Measurements from ENCODE around the gene TJP3. TPM values are rescaled to one million over a fixed set of nuclear protein-coding genes. Genes with fewer than 3 reads are reported as not detected.
"Not testable (repeated sequence)": the region's sequence is repeated elsewhere in the genome, so short reads cannot be mapped to it uniquely, and the experiment has no call there.

The TJP3 gene
- total and polyA plus RNA-seq, 2 experiments from 2014 or later: 23.7 to 49.2 TPM

DNA sequence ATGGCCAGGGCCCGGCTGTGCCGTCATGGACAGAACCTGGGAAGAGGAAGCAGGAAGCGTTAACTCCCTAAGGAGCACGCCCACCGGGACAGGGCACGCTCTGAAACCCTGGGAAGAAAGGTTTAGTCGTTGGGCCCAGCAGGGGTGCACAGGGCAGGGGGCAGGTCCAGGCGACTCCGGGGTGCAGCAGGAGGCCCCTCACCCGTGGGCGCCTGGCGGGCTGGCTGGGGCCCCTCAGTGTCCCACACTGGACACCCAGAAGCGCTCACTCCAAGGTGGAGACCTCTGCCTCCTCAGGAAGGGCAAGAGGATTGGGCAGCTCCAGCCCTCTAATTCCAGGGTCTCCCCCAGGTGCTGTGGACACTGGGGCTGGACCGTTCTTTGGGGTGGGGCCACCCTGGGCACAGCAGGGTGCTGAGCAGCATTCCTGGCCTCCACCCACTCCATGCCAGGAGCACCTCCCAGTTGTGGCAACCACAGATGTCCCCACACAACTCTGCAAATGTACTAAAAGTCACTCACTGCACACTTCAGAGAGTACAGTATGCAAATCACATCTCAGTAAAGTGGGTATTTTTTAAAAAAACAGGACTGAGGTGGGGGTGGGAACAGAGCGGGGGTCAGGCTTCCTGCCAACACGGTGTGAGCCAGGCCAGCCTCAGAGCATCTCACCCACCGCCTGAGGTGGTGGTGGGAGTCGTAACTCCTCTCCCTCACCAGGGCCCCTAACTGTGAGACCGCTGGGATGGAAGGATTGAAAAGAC lies 43.1 kb upstream of the TJP3 start:
- H4K20me1 ChIP-seq (ENCODE audit: insufficient read depth, poor library complexity, severe bottlenecking): peaks cover 6% of the 10 kb centered on the region
- 97% methylated on average over 19 of the region's 19 CpGs for WGBS (ENCODE audit: low lambda C conversion rate, missing lambda C conversion rate)
- no peaks in the 10 kb centered on the region for H3K36me3 ChIP-seq (replicated peaks; ENCODE audit: insufficient read depth, low read depth)
- H3K79me2 ChIP-seq: peaks cover 3% of the 10 kb centered on the region
- H3K9me2 ChIP-seq (replicated peaks; ENCODE audit: insufficient read depth): no peaks in the 10 kb centered on the region
- DNase-seq (ENCODE audit: low spot score): no peak
- H3K9me3 ChIP-seq (ENCODE audit: low read depth): no peaks in the 10 kb centered on the region
- H3K27ac ChIP-seq: no peak overlapping the region
- H3K4me3 ChIP-seq: no peak overlapping the region
- H3K4me1 ChIP-seq (ENCODE audit: insufficient read depth): peaks cover 18% of the 10 kb centered on the region
- H2AFZ ChIP-seq: no peak overlapping the region
- no peaks in the 10 kb centered on the region for H3K27me3 ChIP-seq
- no peak overlapping the region for H3K4me2 ChIP-seq
- TF ChIP-seq CTCF (IDR thresholded peaks at IDR 0.05; ENCODE audit: poor library complexity): no peak

DNA sequence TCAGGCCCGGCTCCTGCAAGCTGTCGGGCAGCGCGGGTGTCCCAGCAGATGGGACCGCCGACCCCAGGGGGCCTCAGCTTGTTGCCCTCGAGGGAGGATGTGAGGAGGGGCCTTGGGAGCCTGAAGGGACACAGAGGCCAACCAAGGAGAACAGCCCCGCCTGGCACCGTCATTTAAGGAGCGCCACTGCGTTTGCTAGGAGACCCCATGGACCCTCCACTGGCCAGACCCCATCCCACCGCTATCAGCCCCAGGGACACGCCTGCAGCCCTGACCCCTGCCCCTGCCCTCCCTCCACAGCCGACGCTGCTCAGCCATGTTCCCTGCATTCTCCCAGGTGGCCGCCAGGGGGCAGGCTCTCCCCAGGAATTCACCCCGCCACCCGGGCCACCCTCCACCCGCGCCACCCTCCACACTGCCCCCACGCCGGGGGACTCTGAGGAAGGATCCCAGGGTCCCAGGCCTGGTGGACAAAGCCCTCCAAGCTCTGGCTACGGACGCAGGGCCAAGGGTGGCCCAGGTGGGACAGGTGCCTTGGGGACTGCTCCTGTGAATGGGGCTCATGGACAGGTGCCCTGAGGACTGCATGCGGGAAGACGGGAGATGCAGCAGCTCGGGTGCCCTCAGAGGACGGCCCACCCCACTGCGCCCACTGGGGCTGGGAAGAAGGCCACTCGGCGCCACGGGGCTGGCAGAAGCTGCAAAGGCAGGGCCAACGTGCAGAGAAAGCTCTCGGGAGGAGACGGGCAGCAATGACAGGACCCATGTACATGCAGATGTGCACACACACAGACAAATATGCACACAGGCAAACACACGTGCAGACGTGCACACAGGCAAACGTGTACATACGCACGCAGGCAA lies 42.3 kb upstream of the TJP3 start:
- Histone ChIP-seq H3K4me1 (ENCODE audit: insufficient read depth) (peaks cover 22% of the 10 kb centered on the region), H3K36me3 (replicated peaks; ENCODE audit: insufficient read depth, low read depth) (no peaks in the 10 kb centered on the region), H3K9me2 (replicated peaks; ENCODE audit: insufficient read depth) (no peaks in the 10 kb centered on the region), H3K79me2 (peaks cover 5% of the 10 kb centered on the region), H3K9me3 (ENCODE audit: low read depth) (no peaks in the 10 kb centered on the region), H2AFZ (no peak overlapping the region), H3K4me2 (no peak overlapping the region), H3K27me3 (no peaks in the 10 kb centered on the region), H4K20me1 (ENCODE audit: insufficient read depth, poor library complexity, severe bottlenecking) (peaks cover 6% of the 10 kb centered on the region), H3K27ac (no peak overlapping the region), H3K4me3 (no peak overlapping the region)
- TF ChIP-seq CTCF (IDR thresholded peaks at IDR 0.05; ENCODE audit: poor library complexity): peak; percentile 97
- TF ChIP-seq EZH2 (IDR thresholded peaks at IDR 0.05; ENCODE audit: borderline replicate concordance): no peak
- WGBS (ENCODE audit: low lambda C conversion rate, missing lambda C conversion rate): 66% methylated on average over 30 of the region's 40 CpGs
- DNase-seq (ENCODE audit: low spot score): peak; percentile 62

DNA sequence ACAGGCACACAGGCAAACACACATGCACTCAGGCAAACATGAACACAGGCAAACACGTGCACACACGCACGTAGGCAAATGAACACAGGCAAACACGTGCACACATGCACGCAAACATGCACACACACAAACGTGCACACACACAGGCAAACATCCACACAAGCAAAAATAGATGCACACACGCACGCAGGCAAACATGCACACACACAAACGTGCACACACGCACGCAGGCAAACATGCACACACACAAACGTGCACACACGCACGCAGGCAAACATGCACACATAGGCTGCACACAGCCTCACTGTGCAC lies 41.7 kb upstream of the TJP3 start:
- H3K4me1 ChIP-seq (ENCODE audit: insufficient read depth): peaks cover 27% of the 10 kb centered on the region
- WGBS (ENCODE audit: low lambda C conversion rate, missing lambda C conversion rate): 94% methylated on average over 14 of the region's 14 CpGs
- not testable (repeated sequence) for H3K27ac ChIP-seq; H2AFZ ChIP-seq; H4K20me1 ChIP-seq (ENCODE audit: insufficient read depth, poor library complexity, severe bottlenecking); DNase-seq (ENCODE audit: low spot score); H3K9me3 ChIP-seq (ENCODE audit: low read depth); H3K27me3 ChIP-seq; H3K4me3 ChIP-seq; H3K9me2 ChIP-seq (replicated peaks; ENCODE audit: insufficient read depth); H3K36me3 ChIP-seq (replicated peaks; ENCODE audit: insufficient read depth, low read depth); H3K4me2 ChIP-seq
- peaks cover 11% of the 10 kb centered on the region for H3K79me2 ChIP-seq

DNA sequence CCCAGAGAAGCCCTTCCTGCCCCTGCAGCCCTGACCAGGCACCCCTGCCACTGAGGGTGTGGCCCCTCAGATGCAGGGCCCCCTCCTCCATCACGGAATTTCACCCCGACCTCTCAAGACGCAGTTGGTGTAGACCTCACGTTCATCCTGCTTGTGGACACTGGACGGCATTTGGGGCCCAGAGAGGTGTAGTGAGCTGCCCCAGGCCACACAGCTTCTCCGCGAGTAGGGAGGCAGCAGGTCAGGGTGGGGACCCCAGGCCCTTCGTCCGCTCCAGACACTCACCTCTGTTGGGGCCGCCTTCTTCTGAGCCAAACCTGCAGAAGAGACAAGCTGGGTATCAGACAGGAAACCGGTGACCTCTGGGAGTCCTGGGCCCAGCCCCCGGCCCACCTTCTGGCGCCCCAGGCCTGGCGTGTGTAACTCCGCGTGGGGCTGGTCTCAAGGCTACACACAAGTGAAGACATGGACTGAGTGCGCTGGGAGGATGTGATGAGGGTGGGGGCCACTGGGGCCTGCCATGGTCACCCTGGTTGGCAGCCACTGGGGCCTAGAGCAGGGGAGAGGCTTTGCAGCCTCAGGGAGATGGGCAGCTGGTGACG lies 41.0 kb upstream of the TJP3 start:
- no peak overlapping the region for H3K4me3 ChIP-seq
- peaks cover 16% of the 10 kb centered on the region for H4K20me1 ChIP-seq (ENCODE audit: insufficient read depth, poor library complexity, severe bottlenecking)
- H3K36me3 ChIP-seq (replicated peaks; ENCODE audit: insufficient read depth, low read depth): no peaks in the 10 kb centered on the region
- WGBS (ENCODE audit: low lambda C conversion rate, missing lambda C conversion rate): 91% methylated on average over 18 of the region's 18 CpGs
- no peaks in the 10 kb centered on the region for H3K9me2 ChIP-seq (replicated peaks; ENCODE audit: insufficient read depth)
- H3K4me2 ChIP-seq: no peak overlapping the region
- TF ChIP-seq EZH2phosphoT487 (IDR thresholded peaks at IDR 0.05; ENCODE audit: low read depth, severe bottlenecking, unreplicated experiment) (no peak), CTCF (IDR thresholded peaks at IDR 0.05; ENCODE audit: poor library complexity) (no peak), EZH2 (IDR thresholded peaks at IDR 0.05; ENCODE audit: borderline replicate concordance) (no peak)
- H3K27me3 ChIP-seq: no peaks in the 10 kb centered on the region
- H3K4me1 ChIP-seq (ENCODE audit: insufficient read depth): peaks cover 34% of the 10 kb centered on the region
- H3K27ac ChIP-seq: no peak overlapping the region
- no peaks in the 10 kb centered on the region for H3K9me3 ChIP-seq (ENCODE audit: low read depth)
- H2AFZ ChIP-seq: no peak overlapping the region
- peaks cover 16% of the 10 kb centered on the region for H3K79me2 ChIP-seq
- DNase-seq (ENCODE audit: low spot score): no peak

Data from hepatocyte (in vitro differentiated cells).